Esophagus squamous epithelium (tissue), 4 donors: Measurements from ENCODE around the gene EVPLL.
"Not testable (repeated sequence)": the region's sequence is repeated elsewhere in the genome, so short reads cannot be mapped to it uniquely, and the experiment has no call there.

ENCODE experiments used
- POLR2A ChIP-seq, 4 donors: fragments of 450-650 bp; IDR thresholded peaks; one replicate each; pipeline ENCODE4 v1.6.1; 2017; ENCODE audit warnings: antibody characterized with exemption in 4 of 4, mild to moderate bottlenecking in 4 of 4, moderate library complexity in 3 of 4
- TF ChIP-seq, protein P1 (sequence below), 6 experiments: fragments of 450-650 bp in 4 of 6; fragments of 200-600 bp in 2 of 6; sonication (generic) in 2 of 6; IDR thresholded peaks; one replicate each; pipeline ENCODE4 v1.5.1; 2016 to 2019; ENCODE audit warnings: antibody characterized with exemption in 6 of 6, mild to moderate bottlenecking in 4 of 6, moderate library complexity in 4 of 6

DNA sequence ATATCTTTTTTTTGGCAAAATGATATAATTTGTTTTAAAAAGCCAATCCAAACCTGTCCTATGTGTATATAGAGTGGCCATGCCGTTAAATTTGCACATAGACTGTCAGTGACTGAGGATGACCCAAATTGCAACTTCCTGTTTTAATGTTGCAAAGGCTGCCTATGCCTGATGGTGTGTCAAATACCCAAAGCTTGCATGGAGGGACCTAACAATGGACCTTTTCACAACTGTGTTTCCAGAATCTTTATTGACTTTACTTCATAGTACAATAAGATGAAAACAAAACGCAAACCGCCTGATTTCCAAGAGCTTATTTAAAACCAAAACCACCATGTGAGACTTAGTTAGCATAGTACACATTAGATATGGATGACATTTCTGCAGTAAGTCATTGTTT lies 31.3 kb downstream of the EVPLL start:
- TF ChIP-seq, protein P1, sequence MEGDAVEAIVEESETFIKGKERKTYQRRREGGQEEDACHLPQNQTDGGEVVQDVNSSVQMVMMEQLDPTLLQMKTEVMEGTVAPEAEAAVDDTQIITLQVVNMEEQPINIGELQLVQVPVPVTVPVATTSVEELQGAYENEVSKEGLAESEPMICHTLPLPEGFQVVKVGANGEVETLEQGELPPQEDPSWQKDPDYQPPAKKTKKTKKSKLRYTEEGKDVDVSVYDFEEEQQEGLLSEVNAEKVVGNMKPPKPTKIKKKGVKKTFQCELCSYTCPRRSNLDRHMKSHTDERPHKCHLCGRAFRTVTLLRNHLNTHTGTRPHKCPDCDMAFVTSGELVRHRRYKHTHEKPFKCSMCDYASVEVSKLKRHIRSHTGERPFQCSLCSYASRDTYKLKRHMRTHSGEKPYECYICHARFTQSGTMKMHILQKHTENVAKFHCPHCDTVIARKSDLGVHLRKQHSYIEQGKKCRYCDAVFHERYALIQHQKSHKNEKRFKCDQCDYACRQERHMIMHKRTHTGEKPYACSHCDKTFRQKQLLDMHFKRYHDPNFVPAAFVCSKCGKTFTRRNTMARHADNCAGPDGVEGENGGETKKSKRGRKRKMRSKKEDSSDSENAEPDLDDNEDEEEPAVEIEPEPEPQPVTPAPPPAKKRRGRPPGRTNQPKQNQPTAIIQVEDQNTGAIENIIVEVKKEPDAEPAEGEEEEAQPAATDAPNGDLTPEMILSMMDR (IDR thresholded peaks at IDR 0.05) = not testable (repeated sequence)
- not testable (repeated sequence) for TF ChIP-seq POLR2A (IDR thresholded peaks at IDR 0.05)
